Hematopoietic multipotent progenitor cell (in vitro differentiated cells): ENCODE results near the gene CFAP299. TPM values are rescaled to one million over a fixed set of nuclear protein-coding genes. Genes with fewer than 3 reads are reported as not detected.
"Not testable (repeated sequence)": the region's sequence is repeated elsewhere in the genome, so short reads cannot be mapped to it uniquely, and the experiment has no call there.

Source experiments
- DNase-seq, 3 donors: peaks; one replicate each; pipeline ENCODE4 v3.0.0-alpha.2; 2011 to 2015; ENCODE audit warnings: low read depth in 2 of 3, low spot score in 2 of 3
- total RNA-seq: library from RNA; depleted of rRNA; stranded (reverse); fragments of >200 nt; gene quantifications from one replicate; pipeline ENCODE4 v1.2.3, GENCODE V29; 2012

CFAP299 gene
- total RNA-seq, 1 donor = 0.27 TPM

DNA sequence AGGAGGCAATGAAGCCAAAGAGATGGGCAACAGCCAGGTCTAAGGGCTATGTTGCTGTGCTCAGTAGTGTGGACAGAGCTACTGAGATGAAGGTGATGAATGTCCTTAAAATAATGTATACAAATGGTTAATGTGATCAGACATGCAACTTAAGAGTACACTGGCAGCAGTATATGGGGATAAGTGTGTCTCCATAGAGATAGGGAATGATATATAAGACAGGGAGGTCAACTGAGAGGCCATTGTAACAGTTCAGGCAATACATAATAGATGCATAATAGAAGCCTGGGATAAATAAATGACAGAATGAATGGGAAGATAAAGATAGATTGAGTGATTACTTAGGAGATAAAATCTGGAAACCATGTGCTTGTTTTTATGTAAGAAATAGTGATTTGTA lies 250.0 kb downstream of the CFAP299 start:
- DNase-seq = no peak

DNA sequence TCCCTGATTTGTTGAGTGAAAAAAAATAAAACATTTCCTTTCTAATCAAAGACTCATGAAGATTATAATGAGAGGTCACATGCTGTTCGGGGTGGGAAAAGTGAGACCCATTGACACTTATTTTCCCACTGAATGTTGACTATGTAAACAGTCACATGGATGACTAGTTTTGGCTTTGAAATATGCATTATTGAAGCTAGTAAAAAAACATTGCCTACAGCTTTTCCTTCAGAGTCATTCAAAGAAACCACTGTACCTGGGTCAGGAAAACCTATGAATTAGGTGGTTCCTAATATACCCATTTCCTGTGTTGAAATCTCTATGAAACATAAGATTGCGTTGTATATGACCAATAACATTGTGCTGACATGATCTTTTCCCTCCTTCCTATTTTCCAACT lies 251.2 kb downstream of the CFAP299 start:
- DNase-seq = no peak

DNA sequence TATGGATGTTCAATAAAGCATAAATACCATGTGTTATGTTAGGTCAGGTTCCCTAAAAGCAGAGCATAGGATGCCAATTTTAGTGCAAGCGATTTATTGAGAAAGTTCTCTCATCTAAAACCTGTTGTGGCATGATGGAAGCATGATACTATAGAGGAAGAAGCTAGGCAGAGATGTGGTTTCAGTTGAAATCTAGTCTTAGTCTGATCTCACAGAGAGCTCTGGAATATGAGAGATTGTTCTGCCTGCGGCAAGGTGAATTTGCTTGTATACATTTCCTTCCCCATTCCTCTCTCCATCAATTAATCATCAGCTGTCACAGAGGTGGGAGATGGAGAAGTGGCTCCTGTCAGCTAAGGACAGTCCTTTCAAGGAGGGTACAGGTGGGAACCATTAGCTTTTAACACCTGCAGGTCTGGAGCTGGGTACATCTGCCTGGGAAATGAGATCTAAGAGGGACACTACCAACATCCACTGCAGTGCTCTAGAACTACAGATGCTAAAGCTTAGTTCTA lies 252.4 kb downstream of the CFAP299 start:
- DNase-seq = peak in 1 of 3 donors; percentile 51

DNA sequence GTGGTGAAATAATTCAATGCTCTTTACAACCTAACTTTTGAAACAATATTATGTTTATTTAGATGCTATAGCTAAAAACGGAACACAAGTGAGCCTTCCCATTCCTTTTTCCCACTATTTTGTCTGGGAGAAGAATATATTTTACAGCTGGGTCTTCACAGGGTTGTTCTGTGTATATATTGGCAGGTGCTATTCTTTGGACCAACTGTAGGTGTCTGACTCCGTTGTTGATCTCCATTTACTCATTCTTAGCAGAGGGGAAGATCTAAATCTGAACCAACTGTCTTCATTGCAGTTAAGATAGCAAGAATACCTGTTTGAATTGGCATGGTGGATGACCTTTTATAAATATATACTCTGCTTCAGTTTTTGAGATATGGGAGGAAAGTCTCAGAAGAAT lies 257.4 kb downstream of the CFAP299 start:
- DNase-seq = no peak

DNA sequence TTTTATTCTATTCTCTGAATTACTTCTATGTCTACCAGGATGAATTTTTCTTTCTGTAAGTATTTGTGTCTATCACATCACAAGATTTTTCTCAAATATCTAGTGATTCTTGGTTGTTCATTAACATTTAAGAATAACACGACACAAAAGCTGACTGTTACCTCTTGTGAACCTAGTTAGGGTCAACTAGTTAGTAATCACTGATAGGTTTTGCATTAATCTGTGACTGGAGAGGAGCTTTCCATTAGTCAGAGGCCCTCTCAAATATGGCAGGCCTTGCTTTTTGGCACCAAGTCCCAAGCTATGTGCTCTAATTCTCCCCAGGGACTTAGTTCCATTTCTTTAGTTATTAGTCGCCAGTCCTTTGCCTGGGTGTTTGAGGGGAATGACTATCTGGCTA lies 259.2 kb downstream of the CFAP299 start:
- no peak for DNase-seq

DNA sequence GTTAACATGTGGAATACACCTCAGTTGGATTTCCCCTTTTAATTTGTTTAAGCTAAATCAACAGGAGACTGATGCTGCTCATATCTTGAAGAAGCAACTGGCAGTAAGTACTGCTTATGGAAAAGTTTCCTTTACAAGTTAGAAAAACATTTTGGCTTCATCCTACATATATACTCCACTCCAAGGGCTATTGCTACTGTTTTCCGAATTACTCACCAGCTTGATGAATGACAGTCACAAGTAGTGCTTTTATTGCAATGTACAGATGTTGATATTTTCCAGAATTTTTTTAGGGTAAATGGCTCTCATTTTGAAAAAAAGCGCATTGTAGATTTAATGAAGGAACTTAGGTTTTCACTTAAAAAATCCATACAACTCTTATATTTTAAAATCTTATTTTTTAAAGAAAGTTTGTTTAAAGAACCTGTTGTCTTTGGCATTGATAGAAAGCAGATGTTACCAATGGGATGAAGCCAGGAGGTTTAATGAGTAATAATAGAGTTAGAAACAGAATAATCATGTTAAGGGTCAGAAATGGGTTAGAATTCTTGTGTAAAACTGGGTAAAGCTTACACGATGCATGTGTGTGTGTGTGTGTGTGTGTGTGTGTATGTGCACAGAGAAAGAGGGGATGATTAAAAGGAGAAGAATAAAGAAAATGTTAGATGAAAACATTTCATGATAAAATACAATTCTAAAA lies 272.9 kb downstream of the CFAP299 start:
- no peak for DNase-seq

DNA sequence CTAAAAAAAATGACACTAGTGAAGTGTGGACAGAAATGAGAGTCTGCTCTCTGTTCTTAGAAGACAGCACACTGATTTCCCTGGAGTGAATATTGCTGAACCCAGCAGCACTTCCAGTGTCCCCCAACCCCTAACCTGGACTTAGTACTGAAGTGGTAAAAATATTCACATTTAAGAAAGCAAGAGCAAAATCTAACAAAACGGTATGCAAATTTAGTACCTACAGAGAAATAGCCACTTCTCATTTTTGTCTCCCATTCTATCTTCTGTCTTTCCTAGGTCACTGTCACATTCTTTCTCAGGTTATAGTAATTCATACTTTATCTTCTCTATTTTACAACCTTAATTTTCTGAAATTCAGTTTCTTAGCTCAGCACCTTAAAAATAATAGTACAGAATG lies 274.7 kb downstream of the CFAP299 start:
- no peak for DNase-seq

DNA sequence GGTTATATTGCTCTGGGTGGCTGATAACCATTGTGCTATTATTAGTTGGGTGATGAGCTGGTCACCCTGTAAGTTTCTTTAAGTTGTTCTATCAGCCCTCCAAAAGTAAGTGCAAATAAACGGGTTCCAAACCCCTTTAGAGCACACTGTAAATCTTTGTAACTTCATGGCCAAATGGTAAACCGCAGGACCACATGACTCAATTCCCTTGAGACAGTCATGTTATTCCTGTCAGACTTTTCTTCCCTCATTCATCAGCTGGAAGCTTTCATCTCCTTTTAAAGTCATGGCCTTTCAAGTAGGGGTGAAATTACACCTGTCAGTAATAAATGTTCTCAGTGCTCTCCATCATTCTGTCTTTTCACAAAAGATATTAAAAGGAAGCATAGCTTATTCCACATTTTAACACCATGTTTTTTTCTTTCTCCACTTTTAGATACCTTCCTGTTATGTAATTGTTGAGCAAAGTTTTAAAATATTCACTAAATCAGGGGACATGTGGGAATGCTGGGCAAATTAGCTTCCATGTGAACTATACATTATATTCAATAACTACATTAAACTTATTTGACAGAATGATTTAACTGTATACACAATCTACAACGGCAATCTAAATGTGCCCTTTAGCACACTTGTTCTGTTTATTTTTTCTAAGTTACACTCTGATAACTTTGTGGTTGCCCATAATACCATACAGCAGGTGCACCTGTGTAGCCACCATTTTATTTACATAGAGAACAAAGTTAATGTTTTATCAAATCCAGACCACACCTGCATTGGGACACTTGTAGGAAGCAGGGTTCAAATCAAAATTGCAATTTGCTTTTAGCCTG lies 275.5 kb downstream of the CFAP299 start:
- peak in 2 of 3 donors; percentile 7 to 8 for DNase-seq

DNA sequence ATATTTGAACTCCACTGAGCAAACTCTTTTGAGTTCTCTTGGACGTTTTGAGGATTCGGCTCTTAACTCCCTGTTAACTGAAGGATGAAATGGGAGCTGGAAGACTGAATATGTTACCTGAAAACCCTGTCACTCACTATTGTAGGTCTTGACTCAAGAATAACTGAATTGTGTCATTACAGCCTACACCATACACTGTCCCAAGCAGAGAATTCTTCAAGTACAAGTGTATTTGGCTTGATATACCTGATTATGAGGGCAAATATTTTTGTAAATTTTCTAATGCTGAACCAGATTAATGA lies 276.1 kb downstream of the CFAP299 start:
- DNase-seq = no peak

DNA sequence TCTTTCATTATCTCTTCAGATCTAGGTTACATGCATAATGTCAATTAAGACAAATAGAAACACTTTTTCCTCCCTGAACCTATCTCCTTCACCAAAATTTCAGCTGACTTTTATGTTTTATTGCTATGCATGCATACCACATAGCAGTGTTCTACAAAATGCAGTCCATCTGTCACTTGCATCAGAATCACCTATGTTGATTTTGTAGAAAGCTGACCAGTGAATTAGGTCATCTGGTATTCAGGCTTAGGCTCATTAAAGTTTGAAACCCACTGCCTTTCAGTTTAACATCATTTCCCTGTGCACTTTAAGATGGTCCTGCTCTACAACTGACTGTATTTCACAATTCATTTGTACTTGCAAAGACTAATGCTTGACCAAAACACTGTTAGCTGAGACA lies 277.9 kb downstream of the CFAP299 start:
- no peak for DNase-seq

DNA sequence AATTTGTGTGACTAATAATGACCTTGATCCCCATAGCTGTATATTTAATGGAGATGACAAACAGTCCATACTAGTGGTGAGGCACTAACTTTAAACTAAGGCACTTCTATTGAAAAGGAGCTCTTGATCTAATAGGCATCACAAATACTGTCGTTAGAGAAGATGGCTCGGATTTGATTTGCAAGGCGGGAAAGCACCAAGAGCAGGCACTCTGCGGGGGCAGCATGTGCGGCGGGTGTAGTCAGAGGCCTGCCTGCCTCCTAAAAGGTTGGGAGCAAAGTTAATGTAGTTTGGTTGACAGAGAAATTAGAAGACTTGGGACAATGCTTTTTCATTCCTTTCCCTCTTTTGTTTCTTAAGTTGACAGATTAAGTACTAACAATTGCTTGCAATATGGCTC lies 278.8 kb downstream of the CFAP299 start:
- DNase-seq = no peak

DNA sequence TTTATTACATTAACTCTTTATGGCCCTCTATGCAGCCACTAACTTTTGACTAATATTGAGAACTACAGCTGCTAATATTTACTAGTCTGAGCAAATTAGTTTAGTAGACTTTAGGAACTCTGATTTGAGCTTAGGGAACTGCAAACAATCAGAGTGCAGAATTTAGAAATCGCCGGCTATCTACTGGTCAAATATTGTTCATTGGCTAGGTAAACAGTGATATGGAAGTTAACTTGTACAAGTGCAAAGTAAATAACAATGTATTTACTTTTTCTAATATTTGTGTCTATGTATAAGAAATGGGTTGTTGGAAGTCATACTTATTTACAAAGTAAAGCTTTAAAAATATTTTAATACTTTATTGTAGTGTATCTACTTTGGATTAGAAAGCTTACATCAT lies 279.6 kb downstream of the CFAP299 start:
- no peak for DNase-seq

DNA sequence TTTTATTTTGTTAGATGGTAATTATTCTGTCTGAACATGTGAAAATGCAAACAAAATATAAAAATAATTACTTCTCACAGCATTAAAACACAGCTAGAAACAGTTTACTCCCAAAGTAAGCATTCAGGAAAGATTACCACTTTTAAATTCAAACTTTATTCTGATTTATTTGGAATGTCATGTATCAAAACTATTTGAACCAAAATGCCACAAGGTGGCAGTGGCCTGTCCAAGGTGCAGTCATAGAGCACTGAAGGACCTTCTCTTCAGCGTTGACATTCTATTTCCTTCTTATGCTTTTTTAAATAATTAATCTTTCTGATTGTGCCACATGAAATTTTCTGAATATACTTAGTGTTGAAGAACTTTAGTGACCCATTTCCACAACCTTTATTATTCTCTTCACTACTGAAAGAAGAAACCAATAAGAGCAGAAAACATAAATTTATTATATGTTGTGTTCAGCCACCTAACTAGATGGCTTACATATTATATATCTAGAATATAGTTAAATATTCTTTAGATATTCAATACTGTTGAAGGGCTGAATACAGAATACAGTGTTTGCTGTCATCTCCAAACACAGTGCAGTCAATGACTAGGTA lies 283.6 kb downstream of the CFAP299 start:
- peak in 2 of 3 donors; percentile 5 to 36 for DNase-seq

DNA sequence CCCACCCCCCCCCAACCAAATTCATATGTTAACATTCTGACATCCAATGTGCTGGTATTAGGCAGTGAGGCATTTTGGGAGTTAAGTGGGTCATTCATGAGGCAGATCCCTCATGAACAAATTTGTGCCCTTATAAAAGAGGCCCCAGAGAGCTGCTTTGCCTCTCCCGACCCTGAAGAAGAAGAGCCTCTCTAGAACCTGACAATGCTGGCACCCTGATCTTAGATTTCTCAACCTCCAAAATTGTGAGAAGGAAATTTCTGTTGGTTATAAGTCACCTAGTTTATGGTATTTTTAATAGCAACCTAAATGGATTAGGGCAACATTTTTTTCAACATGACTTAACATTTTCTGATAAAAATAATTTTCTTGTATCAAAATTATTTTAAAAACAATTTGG lies 296.3 kb downstream of the CFAP299 start:
- no peak for DNase-seq

DNA sequence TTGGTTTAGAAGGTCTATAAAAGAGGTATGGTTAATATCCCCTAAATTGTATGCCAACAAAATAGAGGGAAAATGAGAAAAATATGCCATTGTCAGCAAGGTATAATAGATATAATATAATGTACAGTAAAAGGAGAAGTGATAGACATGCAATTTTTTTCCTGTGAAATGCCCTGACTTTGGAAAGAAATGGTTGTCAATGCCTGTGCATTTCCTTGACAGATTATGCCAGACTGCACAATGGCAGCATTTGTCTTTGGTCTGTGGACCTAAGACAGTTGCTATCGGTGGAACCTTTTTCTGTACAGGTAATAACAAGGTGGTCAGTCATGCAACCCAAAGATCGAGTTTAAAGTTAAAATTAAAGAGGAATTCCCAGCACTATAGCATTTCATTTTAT lies 301.7 kb downstream of the CFAP299 start:
- no peak for DNase-seq

DNA sequence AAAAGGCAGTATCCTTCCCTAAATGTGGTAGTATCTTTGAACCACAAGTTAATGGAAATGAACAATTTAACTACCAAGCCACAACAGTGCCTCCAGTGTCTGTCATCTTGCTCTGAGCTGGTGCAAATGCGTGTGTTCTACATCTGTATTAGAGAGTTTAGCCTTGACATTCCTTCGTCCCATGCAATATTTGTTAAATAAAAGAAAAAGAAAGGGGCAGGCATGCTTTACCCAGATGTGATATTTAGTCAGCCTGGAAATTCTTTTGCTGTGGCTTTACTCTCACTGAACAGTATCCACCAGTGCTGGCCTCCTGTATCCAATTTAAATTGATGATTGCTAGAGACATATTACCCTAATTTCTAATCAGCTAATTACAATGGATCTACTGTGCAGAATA lies 310.5 kb downstream of the CFAP299 start:
- DNase-seq = no peak

DNA sequence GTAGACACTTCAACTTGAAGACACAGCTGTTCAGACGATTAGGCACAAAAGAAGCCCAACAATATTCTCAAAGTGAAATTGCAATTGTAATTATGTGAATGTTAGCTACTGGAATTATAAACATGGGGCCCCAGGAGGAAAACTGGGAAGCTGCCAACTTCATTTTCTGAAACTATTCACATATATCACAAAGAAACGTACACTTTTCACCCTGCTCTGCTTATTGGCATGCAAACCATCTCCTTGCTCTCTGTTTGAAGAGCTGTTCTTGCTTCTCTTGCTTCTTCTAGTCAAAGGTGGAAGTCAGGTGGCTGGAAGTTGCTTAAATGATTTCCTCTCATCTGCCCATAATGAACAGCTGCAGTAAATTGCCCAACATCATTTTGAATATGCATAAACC lies 320.1 kb downstream of the CFAP299 start:
- no peak for DNase-seq

DNA sequence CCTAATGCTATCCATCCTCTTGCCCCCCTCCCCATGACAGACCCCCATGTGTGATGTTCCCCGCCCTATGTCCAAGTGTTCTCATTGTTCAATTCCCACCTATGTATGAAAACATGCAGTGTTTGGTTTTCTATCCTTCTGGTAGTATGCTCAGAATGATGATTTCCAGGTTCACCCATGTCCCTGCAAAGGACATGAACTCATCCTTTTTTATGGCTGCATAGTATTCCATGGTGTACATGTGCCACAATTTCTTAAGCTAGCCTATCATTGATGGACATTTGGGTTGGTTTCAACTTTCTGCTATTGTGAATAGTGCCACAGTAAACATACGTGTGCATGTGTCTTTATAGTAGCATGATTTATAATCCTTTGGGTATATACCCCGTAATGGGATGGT lies 334.6 kb downstream of the CFAP299 start:
- DNase-seq = not testable (repeated sequence)

DNA sequence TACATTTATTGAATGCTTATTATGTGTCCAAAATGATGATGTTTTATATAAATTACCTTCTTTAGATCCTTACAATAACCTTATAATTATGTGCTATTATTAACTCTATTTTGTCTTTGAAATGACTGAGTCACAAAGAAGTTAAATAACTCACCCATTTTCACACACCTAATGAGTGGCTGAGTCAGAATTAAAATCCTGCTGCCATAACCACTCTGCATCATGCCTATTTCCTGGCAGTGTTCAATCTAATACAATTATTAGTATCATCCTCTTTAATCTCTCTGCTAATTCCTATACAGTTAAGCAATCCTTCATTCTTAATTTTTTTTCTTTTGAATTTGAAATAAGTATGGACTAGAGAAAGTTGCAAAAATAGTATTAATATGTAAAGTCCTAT lies 342.9 kb downstream of the CFAP299 start:
- DNase-seq = no peak

DNA sequence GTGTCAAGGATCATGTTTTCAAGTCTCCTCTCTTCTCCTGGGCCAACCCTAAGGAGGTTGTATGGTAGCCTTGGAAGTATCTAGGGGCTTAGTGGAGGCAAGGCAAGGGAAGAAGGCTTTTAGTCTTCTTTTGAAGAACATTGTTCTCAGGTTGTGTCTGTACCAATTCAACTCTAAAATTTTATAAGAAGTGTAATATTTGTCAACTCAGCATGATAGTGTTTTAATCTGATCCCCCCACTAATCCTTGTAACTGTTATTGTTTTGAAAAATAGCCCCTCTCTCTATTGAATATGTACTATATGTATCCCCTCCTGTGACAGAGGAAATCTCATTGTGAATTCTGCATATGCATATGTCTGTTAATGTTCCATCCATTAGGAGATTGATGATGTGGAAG lies 345.4 kb downstream of the CFAP299 start:
- DNase-seq = no peak

DNA sequence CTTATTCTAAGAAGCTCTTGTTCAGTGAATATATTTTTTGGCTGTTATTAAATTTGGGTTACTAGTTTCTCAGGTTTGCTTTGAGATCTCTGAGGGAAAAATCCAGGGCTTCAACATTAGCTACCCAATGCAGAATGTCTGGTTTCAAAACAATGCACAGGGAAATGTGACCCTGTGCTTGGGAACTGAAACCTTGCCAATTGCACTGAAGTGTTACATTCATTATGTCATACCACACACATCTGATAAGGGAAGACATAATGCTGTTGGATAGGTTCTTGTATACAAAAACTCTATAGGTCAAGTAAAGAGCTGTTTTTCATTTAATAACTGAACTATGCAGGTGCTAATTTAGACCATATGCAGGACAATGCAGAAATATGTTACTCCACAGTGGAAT lies 349.7 kb downstream of the CFAP299 start:
- no peak for DNase-seq

DNA sequence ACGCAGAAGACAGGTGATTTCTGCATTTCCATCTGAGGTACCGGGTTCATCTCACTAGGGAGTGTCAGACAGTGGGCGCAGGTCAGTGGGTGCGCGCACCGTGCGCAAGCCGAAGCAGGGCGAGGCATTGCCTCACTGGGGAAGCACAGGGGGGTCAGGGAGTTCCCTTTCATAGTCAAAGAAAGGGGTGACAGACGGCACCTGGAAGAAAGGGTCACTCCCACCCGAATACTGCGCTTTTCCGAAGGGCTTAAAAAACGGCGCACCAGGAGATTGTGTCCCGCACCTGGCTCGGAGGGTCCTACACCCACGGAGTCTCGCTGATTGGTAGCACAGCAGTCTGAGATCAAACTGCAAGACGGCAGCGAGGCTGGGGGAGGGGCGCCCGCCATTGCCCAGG lies 352.2 kb downstream of the CFAP299 start:
- DNase-seq = not testable (repeated sequence)
